Motor neuron (in vitro differentiated cells): Measurements from ENCODE around the gene VPS54. TPM values are rescaled to one million over a fixed set of nuclear protein-coding genes. Genes with fewer than 3 reads are reported as not detected.

ENCODE experiments used
- ATAC-seq, 8 experiments: fragments of 200-7000 bp; cut with Tn5 transposase; replicated peaks in 6 of 8; 2 replicates each; pipeline ENCODE4 v1.8.0; 2021; ENCODE audit warnings: mild to moderate bottlenecking in 8 of 8, moderate library complexity in 8 of 8
- H3K27ac ChIP-seq, 2 donors: fragments of 250-450 bp; sonication (Bioruptor Pico); 2 replicates each; pipeline ENCODE4 v1.9.0; 2021; ENCODE audit warnings: antibody characterized with exemption in 2 of 2, mild to moderate bottlenecking in 2 of 2, moderate library complexity in 1 of 2
- H3K4me1 ChIP-seq, 2 donors: fragments of 250-450 bp; sonication (Bioruptor Pico); replicated peaks in 1 of 2; 2 replicates each; pipeline ENCODE4 v1.6.1; 2021; ENCODE audit warnings: antibody characterized with exemption in 2 of 2, mild to moderate bottlenecking in 2 of 2, moderate library complexity in 1 of 2
- H3K4me3 ChIP-seq, 5 donors: fragments of 250-450 bp; sonication (Bioruptor Pico); 2 replicates each; pipeline ENCODE4 v1.9.0; 2021; ENCODE audit warnings: antibody characterized with exemption in 5 of 5, mild to moderate bottlenecking in 5 of 5, moderate library complexity in 4 of 5
- WGBS, 10 experiments: fragments of 450-650 bp; shearing (Covaris generic); methylation state at CpG; one replicate each; pipeline ENCODE4 v1.0.0; 2022; 5-methylcytosine and 5-hydroxymethylcytosine counted together
- in situ Hi-C, 9 experiments: fragments of 400-800 bp; cut with MboI; loops; one replicate each; pipeline ENCODE4 v1.15.0; 2021; ENCODE audit warnings: low sequenced_read_pairs in 9 of 9, low pct_unique_long_range_greater_than_20kb in 2 of 9; ENCODE audit not compliant: unreplicated experiment in 9 of 9
- total RNA-seq, 8 experiments: library from RNA; unstranded; fragments of 300-600 nt; gene quantifications; 2 replicates each; pipeline versions ENCODE4 v1.2.3 to v1.2.4, GENCODE V29; 2022

Gene VPS54
- total RNA-seq, 8 experiments from 2014 or later = 16.1 to 27.7 (median 22.1) TPM

DNA sequence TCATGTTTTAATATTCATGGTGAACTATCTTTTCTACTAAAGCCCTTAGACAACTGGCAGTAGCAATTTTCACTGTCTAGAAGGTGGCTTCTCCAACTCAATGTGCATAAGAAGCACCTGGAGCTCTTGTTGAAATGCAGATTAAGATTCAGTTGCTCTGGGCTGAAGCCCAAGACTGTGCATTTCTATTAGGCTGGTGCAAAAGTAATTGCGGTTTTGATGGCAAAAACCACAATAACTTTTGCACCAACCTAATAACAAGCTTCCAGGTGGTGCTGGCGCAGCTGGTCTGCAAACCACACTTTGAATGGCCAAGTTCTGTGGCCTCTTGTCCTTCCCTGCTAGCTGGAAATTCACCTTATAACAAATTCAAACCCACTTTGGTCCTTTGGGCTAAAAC is 26.7 kb upstream of the VPS54 start:
- 75 to 100% (median 100%) methylated on average over 1 to 2 of the region's 2 CpGs; no CpG with 5 or more reads in 3 of the 10 experiments for WGBS, 10 experiments
- Histone ChIP-seq H3K27ac (no peak overlapping the region), H3K4me3 (no peak overlapping the region), H3K4me1 (no peaks in the 10 kb centered on the region)
- no peak for ATAC-seq
- in situ Hi-C loops = loop anchor here in 2 of 9 experiments (10.0 to 25.0 kb wide), 3 partner anchors 269 to 841 kb away; no protein-coding TSS in a partner anchor

DNA sequence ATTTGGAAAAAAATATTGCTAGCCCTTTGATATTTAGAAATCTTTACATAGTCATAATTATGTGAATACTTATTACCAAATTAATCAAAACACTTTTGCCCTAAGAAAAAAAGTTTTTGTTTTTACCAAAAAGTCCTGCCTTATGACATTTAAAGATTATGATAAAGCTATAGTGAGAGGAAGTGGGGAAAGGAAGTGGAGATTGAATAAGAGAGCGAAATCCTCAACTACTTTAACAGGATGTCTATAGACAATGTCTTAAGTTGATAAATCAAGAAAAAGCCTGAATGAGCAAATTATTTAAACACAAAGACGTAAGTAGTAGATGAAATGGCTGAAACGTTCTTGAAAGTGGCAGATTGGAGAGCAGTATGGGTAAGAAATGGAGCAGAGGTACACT is 20.9 kb upstream of the VPS54 start:
- WGBS, 10 experiments = 71 to 100% (median 76%) methylated on average over 3 of the region's 3 CpGs
- Histone ChIP-seq H3K4me1 (no peaks in the 10 kb centered on the region), H3K4me3 (no peak overlapping the region), H3K27ac (no peak overlapping the region)
- in situ Hi-C loops = loop anchor here in 2 of 9 experiments (10.0 to 25.0 kb wide), 3 partner anchors 275 to 847 kb away; no protein-coding TSS in a partner anchor
- ATAC-seq = no peak

DNA sequence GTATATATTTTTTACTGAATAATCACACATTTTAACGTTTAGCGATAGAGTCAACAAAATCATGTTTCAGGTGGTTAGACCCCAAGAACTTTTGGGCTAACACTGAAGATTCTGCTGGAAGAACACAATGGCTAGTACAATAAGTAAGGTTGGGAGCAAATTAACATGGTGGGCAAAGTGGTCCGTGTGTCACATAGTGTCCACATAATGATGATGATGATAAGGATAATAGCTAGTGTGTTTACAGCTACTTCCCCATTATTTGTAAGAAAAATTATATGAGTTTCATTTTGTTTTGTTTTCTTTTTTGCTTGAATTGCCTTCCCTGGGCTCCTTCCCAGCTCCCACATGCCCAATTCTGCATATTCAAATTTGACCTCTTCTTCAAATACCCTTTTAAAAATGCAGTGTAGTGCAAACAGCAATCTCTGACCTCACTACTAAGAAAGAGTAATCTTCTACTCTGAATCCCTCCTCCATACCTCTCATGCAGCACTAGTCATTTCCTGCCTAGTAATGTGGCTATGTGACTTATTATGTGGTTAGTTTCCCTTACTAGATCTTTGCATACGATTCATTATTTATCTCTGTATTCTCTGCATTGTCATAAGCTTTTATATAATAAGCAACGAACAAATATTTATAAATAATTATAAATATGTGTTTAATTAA is 16.9 kb upstream of the VPS54 start:
- Histone ChIP-seq H3K27ac (no peak overlapping the region), H3K4me3 (no peak overlapping the region), H3K4me1 (no peaks in the 10 kb centered on the region)
- WGBS, 10 experiments = 35 to 100% (median 78%) methylated on average over 1 to 5 of the region's 5 CpGs
- ATAC-seq = peak in 2 of 8 experiments; percentile 71 to 92
- in situ Hi-C loops = loop anchor here in 2 of 9 experiments (25.0 kb wide), 2 partner anchors 451 to 851 kb away; no protein-coding TSS in a partner anchor

DNA sequence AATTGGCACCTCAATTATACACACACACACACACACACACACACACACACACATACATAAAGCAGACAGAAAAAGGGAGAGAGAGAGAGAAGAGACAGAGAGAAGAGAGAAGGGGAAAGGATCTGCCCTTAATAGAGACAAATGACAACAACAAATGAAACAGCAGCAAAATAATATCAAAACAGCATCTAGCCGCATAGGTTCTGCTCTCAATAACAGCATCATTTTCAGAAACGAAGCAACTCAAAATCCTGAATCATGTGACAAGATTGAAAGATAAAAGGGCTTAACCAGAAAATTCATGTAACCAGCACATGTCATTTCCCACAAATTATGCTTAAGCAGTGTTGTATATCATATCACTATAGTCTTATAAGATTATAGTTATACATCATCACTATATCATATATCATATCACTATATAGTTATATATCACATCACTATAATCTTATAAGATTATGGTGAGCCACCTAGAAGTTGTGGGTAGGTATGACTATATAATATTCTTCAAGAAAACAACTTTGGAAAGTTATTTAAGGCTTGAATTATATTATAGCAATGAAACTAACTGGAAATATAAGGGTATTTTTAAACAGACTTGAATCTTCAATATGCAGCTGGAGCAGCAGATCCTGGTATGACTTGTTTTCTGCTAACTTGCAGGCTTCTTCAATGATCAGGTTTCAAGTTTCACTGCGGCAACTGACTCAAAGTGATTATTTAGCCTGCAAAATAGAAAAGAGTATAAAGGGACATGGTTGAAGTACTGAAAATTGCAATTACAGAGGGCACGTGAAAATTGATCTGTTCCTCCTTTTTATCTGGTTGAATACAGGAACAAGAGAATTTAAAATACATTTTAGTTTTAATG is 16.1 kb upstream of the VPS54 start:
- H3K27ac ChIP-seq = no peak overlapping the region
- in situ Hi-C loops = loop anchor here in 2 of 9 experiments (25.0 kb wide), 2 partner anchors 452 to 852 kb away; no protein-coding TSS in a partner anchor
- H3K4me1 ChIP-seq = no peaks in the 10 kb centered on the region
- peak in 1 of 8 experiments; percentile 23 for ATAC-seq
- WGBS, 10 experiments = 8 to 89% (median 47%) methylated on average over 1 to 4 of the region's 4 CpGs
- H3K4me3 ChIP-seq = no peak overlapping the region

DNA sequence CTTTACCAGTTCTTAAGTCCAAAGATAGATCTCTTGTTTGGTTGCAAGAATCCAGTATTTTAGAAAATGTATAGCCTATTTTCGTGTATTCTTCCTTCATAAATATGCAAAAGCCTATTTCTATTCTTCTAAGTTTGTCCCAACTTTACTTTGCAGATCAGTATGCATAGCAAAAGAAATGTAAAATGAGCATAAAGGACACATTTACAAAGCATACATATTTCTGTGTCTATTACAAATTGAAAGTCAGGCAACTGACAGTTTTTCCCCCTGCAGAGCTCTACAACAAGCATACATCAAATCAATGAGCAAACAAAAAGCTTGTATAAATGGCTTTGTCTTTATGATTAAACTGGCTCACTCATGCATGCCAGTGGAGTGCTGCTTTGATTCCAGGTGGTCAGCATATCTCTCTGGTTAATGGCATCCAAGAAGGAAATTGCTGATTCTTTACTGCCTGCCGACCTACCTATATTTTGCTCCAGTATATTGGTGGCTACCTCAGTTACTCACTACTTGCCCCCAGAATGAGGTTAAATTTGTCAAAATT is 10.0 kb upstream of the VPS54 start:
- H3K4me3 ChIP-seq = no peak overlapping the region
- WGBS, 10 experiments = 18 to 56% (median 33%) methylated on average over 1 to 2 of the region's 2 CpGs; no CpG with 5 or more reads in 1 of the 10 experiments
- no peaks in the 10 kb centered on the region for H3K4me1 ChIP-seq
- peak in 2 of 8 experiments; percentile 26 to 76 for ATAC-seq
- in situ Hi-C loops = loop anchor here in 2 of 9 experiments (25.0 kb wide), 2 partner anchors 458 to 858 kb away; no protein-coding TSS in a partner anchor
- H3K27ac ChIP-seq = no peak overlapping the region

DNA sequence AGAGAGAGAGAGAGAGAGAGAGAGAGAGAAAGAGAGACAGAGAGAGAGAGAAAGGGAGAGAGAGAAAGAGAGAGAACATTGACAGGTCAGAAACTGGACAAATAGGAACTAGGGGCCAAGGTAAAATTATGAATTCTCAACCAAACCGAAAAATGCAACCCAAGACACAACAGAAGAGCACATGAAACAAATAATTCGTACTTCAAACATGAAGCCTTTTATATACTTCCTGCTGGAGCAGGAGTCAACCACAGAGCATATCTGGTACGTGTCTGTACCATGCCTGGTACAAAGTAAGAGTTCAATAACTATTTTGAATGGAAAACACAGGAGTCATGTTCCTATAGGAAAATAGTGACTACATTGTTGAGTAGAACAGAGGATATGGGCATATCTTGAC is 6.5 kb upstream of the VPS54 start:
- 50 to 100% (median 82%) methylated on average over 1 to 3 of the region's 3 CpGs; no CpG with 5 or more reads in 1 of the 10 experiments for WGBS, 10 experiments
- in situ Hi-C loops = loop anchor here in 2 of 9 experiments (25.0 kb wide), 2 partner anchors 462 to 862 kb away; no protein-coding TSS in a partner anchor
- Histone ChIP-seq H3K27ac (no peak overlapping the region), H3K4me1 (no peaks in the 10 kb centered on the region), H3K4me3 (no peak overlapping the region)
- ATAC-seq = no peak

DNA sequence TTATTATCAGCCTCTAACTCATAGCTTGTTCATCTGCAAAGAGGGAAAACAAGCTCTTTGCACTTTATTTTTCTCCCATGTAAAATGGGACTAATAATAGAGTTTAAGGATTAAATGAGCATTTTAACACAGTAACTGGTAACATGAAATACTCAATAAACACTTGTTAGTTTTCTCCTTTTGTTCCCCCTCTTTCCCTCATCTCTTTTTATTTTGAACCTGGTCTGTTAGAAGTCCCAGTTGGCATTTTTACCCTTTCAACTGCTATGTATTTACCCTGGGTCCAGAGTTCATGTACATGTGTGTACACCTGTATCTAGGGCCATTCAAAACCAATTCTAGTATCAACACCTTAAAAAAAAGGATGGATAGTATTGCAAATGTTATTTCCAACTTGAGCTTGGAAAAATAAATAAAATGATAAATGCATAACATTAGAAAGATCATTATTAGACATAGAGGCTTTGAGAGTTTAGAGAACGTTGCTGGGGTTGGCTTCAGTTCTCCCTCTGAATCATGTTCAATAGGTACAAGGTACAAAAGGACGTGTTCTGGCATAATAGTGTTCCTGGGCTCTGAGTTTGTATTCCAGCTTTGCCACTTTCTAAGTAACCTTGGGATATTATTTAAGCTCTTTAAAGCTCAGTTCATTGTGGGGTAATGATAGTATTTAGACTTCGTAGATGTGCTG is 5.2 kb upstream of the VPS54 start:
- no peak for ATAC-seq
- peaks cover 0 to 5% of the 10 kb centered on the region in 2 donors for H3K4me1 ChIP-seq

DNA sequence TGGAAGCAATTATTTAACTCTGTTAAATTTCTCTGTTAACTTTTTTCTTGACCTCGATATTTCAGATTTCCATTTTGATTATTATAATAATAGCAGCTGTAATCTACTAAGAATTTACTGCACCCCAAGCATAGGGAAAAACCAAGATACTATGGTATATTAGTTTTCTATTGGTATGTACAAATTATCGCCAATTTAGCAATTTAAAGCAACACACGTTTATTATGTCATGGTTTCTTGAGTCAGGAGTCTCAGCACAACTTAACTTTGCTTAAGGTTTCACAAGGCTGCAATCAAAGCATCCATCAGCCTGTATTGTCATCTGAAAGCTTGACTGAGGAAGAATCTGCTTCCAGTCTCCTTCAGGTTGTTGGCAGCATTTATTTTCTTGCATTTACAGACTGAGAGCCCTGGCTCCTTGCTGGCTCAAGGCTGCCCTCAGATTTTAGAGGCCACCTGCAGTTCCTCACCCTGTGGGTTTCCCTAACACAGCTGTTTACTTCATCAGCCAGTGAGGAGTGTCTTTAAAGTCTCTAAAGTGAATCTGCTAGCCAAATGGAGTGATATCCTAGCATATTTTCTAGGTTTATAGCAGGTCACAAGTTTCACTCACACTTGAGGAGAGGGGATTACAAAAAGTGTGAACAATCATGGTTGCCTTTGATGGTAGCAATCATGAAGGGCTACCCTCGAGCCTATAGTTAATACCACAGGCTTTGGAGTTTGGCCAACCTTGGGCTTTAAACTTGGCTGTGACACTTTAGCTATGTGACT is 4.4 kb upstream of the VPS54 start:
- in situ Hi-C loops = no loop called here
- no peak overlapping the region for H3K27ac ChIP-seq
- H3K4me1 ChIP-seq = peaks cover 0 to 5% of the 10 kb centered on the region in 2 donors
- ATAC-seq = no peak
- no peak overlapping the region for H3K4me3 ChIP-seq
- WGBS, 10 experiments = 50 to 100% (median 86%) methylated on average over 1 to 4 of the region's 4 CpGs

More for the DNA sequence above, 5.2 kb upstream of the VPS54 start:
- WGBS, 10 experiments = 76 to 100% (median 95%) methylated on average over 1 to 3 of the region's 3 CpGs; no CpG with 5 or more reads in 1 of the 10 experiments
- no peak overlapping the region for H3K4me3 ChIP-seq
- no peak overlapping the region for H3K27ac ChIP-seq
- in situ Hi-C loops = no loop called here

DNA sequence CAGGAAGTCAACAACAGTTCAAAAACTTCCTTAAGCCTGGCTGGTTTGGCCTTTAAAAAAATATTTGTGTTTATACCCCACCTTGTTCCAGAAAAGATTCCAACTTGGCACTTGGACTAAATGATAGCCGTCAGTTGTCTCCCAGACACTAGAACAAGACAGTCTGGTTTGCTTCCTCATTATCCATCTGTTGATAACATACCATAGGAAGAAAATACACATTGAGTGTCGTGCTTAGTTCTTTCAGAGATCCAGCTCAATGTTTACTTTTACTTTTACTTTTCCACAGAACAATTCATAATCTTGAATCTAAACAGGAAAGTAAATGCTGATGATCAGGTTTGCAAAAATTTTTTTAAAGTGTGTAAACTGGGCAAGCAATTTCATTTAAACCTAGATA is 2.4 kb upstream of the VPS54 start:
- Histone ChIP-seq H3K4me3 (no peak overlapping the region), H3K27ac (no peak overlapping the region), H3K4me1 (peaks cover 0 to 5% of the 10 kb centered on the region in 2 donors)
- in situ Hi-C loops = no loop called here
- 33 to 100% (median 96%) methylated on average over 1 to 2 of the region's 2 CpGs; no CpG with 5 or more reads in 1 of the 10 experiments for WGBS, 10 experiments
- ATAC-seq = no peak

DNA sequence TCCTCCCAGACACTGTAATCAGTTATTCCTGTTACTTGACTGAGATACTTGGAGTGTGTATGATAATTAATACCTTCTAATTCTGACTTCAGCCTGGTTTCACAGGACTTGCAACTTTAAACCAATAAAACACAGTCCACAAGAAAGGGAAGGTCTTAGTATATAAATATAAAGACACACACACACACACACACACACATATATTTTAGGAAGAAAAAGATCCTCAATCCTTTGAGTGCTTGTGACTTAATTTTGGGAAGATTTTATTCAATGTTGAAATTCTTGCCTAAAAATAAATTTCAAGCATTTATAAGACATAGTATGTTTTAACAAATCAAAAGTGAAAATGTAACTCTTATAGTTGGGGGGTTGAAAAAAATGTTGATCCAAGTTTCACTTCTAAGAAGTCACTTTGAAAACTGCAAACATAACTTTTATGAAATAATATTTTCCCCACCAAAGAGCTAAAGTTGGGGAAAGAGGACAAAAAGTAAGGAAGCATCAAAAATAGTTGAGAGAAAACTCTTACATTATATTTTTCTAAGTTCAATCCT is 824 bp upstream of the VPS54 start:
- Histone ChIP-seq H3K4me1 (peaks cover 0 to 5% of the 10 kb centered on the region in 2 donors), H3K4me3 (peak overlapping the region in 3 of 5 donors; percentile 52 to 91 (median 87)), H3K27ac (peak overlapping the region in 1 of 2 donors; percentile 91)
- no peak for ATAC-seq
- in situ Hi-C loops = no loop called here

DNA sequence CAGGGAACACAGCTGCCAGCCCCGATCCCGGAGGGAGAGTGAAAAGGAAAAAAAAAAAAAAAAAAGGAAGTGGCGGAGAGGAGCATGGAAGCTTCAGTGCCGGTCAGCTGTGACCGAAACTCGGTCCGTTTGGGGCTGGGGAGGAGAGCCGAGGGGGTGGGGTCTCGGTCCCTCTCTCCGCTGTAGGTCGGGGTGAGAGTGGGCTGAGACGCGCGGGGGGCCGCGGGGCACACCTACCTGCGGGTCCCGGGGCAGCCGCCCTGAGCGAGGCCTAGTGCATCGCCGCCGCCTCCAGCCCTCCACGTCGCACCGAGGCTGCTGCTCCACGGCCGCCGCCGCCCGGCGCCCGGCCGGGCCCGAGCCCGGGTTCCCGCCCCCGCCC is 536 bp downstream of the VPS54 start:
- peak in 5 of 8 experiments; percentile 32 to 70 (median 66) for ATAC-seq
- peaks cover 0 to 5% of the 10 kb centered on the region in 2 donors for H3K4me1 ChIP-seq
- in situ Hi-C loops = no loop called here
- H3K27ac ChIP-seq = peak overlapping the region; percentile 91 to 95
- 0% methylated on average over 2 to 3 of the region's 38 CpGs; no CpG with 5 or more reads in 6 of the 10 experiments for WGBS, 10 experiments
- H3K4me3 ChIP-seq = peak overlapping the region; percentile 52 to 91 (median 87)
